Left lobe of liver (tissue), 2 donors: ENCODE measurements around the gene ILK. TPM values are rescaled to one million over a fixed set of nuclear protein-coding genes. Genes with fewer than 3 reads are reported as not detected.

Source experiments
- ATAC-seq: fragments of 200-7000 bp; cut with Tn5 transposase; one replicate; pipeline ENCODE4 v1.9.1; 2020; ENCODE audit warnings: mild to moderate bottlenecking, moderate library complexity
- DNase-seq: peaks from one replicate; pipeline ENCODE4 v3.0.0-alpha.2; 2020; ENCODE audit warnings: low spot score
- total RNA-seq: library from RNA; stranded (reverse); gene quantifications from one replicate; pipeline ENCODE4 v1.2.1, GENCODE V29; 2021
- donor health status: DM: no; HTN: no; CAD: no; lungs with moderate emphysema.
- donor health status: DM: no; HTN: yes; CAD: no.

The ILK gene
- total RNA-seq, 1 donor from 2014 or later, result 41.1 TPM

DNA sequence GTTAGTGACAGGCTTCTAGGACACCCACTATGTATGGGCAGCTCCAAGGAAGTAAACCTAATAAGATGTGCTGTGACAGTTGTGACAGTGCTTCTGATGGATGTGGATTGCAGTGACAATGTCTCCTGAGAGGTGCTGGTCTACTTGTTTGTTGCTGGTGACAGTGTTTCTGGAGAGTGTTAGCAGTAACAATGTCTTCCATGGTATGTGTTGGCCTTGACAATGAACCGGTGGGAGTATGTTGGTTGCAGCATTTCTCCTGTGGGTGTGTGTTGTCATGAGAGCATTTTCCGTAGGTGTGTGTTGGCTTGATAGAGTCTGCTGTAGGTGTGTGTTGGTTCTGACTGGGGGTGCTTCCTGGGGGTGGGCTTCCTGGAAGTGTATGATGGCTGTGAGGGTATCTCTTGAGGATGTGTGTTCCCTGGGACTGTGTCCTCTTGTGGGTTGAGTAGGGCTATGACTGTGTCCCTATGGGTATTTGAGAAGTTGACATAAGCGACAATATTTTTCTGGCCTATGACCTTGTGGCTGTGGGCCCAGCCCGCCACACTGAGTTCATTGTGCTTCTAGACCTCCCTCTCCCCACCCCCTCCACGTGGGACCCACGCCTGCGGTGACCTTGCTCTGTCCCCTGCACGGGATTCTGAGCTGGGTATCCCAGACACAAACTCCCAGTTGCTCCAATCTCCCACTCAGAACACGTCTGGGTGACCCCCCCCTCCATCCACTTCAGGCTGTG lies 50.9 kb downstream of the ILK start:
- DNase-seq (no peak), ATAC-seq (peak; percentile 65)

DNA sequence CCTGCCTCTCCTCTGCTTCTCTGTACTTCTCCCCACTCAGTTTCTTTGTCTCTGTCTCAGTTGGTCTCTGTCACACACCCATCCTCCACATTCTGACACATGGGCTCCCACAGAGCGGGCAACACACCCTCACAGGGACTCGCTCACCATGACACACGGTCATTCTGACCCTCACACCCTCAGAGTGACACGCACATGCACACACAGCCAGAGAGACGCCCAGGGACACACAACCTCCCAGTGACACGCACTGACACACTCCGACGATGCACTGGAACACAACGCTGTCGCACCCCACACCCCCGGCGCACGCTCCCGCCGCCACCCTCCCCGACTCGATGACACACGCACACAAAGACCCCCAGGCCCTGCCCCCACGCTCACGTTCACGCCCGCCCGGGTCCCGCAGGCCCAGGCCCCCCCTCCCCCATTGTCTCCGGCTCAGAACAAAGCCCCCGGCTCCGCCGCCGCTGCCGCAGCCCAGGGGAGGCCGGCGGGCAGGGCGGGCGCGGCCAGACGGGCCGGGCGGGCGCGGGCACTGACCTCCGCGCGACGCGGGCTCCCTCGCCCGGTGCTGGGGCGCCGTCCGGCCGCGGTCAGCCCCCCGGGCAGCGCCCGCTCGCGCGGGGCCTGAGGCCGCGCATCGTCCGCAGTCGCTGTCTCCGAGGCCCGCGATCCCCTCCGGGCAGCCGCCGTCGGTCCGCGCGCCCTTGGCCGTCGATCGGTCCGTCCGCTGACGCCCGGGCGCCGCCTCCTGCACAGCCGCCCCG lies 51.6 kb downstream of the ILK start:
- no peak for DNase-seq

DNA sequence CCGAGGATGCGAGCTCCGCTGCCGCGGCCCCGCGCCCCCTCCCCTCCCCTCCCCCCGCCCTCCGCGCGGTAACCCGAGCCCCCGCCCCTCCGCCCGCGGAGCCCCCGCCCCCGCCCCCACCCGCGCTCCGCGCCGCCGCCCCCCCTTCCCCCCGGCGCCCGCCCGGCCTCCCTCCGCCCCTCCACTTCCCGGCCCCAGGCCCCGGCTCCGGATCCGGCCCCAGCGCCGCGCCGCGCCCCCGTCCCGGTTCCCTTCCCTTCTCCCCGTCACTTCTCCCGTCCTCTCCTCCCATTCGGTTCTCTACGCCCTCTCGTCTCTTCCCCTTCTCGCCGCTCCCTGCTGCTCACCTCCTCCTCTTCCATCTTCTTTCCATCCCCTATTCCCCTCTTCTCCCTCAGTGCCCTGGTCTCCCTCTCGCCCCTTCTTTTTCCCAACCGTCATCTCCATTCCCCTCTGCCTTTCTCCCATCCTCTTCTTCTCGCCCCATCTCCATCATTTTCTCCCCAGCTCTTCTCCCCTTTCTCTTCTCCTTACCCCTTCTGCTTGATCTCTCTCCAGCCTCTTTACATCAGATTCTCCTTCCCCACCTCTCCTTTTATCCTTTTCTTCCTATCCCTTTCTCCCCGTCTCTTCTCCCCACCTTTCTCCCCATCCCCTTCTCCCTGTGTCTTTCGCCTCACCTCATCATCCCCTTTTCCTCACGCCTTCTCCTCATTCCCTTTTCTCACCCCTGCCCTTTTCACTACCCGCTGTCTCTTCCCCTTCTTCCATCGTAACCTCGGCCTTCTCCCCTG lies 52.4 kb downstream of the ILK start, which contains the start of gene DCHS1:
Gene DCHS1 (minus strand): TSS at position 20 of the 794 bp plus-strand sequence. CDS start 14,196 bp downstream, outside the sequence.
- ATAC-seq (peak; percentile 50), DNase-seq (no peak)

More for the DNA sequence above, 51.6 kb downstream of the ILK start:
- peak; percentile 54 for ATAC-seq

DNA sequence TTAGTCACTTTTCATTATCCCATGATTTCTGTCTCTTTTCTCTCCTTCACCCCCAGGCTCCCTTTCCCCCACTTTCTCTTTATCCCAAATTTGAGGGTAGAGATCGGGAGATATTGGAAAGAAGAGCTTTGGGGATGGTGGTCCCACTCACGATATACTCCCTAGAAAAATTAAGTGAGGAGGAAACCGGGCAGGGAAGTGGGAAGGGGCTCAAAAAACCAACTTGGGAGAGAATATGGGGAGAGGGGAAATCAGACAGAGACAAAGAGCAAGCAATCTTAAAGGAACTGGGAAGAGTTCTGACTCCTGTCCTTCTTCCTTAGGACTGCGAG lies 53.0 kb downstream of the ILK start:
- ATAC-seq (no peak), DNase-seq (no peak)

DNA sequence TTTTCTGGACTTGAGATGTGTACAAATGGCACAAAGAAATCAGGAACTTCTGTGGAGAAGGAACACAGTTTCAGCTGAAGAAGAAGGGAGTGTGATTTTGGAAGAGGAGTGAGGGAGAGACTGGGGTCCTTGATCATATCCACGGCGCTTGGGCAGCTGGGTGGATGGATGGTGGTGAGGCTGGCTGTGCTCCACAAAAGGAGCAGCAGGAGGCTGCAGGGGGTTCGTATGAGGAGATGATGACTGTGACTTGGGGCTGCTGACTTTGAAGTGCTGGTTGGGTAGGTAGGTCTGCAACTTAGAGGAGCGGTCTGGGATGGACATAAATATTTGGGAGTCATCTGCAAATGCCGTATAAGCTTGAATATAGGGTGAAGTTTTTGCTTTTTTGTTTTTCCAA lies 53.4 kb downstream of the ILK start:
- ATAC-seq (no peak), DNase-seq (no peak)

- no peak for DNase-seq
- no peak for ATAC-seq
These were observed 53.8 kb downstream of the ILK start for GRCh38 chr11:6657346-6657745.

GRCh38 chr11:6658647-6659046 lies 55.1 kb downstream of the ILK start:
- DNase-seq (no peak), ATAC-seq (no peak)

Other genes starting within 250 kb of the ILK start
- gene SMPD1, start 213.3 kb upstream of the ILK start, total RNA-seq, result 62.0 TPM
- gene APBB1, start 184.7 kb upstream of the ILK start, total RNA-seq, result 3.6 TPM
- gene HPX, start 162.8 kb upstream of the ILK start, total RNA-seq, result 5,455 TPM
- gene TRIM3, start 129.8 kb upstream of the ILK start, total RNA-seq, result 7.8 TPM
- gene ARFIP2, start 122.4 kb upstream of the ILK start, total RNA-seq, result 19.0 TPM
- gene TIMM10B, start 122.3 kb upstream of the ILK start, total RNA-seq, result 14.2 TPM
- 10.1 TPM for gene DNHD1, start 106.5 kb upstream of the ILK start, total RNA-seq
- gene RRP8, start 158 bp upstream of the ILK start, total RNA-seq, result 14.4 TPM
- 52.5 TPM for gene TAF10, start 8.4 kb downstream of the ILK start, total RNA-seq
- 62.4 TPM for gene TPP1, start 15.6 kb downstream of the ILK start, total RNA-seq
- 2.5 TPM for gene DCHS1, start 52.0 kb downstream of the ILK start, total RNA-seq
- gene MRPL17, start 79.6 kb downstream of the ILK start, total RNA-seq, result 13.5 TPM
- not detected for gene OR2AG2, start 168.2 kb downstream of the ILK start, total RNA-seq
- gene OR2AG1, start 179.2 kb downstream of the ILK start, total RNA-seq, result not detected
- not detected for gene OR6A2, start 195.9 kb downstream of the ILK start, total RNA-seq
- gene OR10A5, start 241.9 kb downstream of the ILK start, total RNA-seq, result not detected